ENCODE measurements around the gene SUN5. TPM values are rescaled to one million over a fixed set of nuclear protein-coding genes. Genes with fewer than 3 reads are reported as not detected.

Gene SUN5
- total RNA-seq, 1 experiment from 2014 or later, result not detected

DNA sequence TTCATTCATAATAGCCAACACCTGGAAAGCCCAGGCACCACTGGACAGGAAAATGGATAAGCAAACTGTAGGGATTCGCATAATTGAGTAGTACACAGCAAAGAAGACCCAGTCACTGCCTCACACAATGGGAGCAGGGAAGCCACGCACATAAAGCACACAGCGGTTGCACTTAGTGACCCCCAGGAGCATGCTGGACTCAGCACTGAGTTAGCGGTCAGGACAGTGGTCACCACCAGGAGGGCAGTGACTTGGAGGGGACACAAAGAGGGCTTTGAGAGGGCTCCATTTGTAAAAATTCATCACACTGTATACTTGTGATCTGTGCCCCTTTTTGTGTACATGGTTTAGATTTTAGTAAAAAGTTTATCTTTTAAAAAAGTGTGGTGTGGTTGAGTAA lies 47.1 kb upstream of the SUN5 start:
- Mint-ChIP-seq H3K4me3 (no peak overlapping the region), H3K4me1 (peaks cover 8% of the 10 kb centered on the region in 2 experiments), H3K27me3 (ENCODE audit: low read depth) (peaks cover 2% of the 10 kb centered on the region; the same call in 1 of the 2 replicates), H3K36me3 (ENCODE audit: insufficient read depth in 1 of 3, low read depth in 3 of 3) (0 out of 7 replicates have a peak, but pooled peaks cover 0 to under 1% (median 0%) of the 10 kb centered on the region in 3 experiments), H3K27ac (no peak overlapping the region), H3K9me3 (peaks cover 4% of the 10 kb centered on the region in 2 experiments; a peak in 4 of 5 replicates)
- no peak overlapping the region for H3K27ac ChIP-seq (ENCODE audit: insufficient read length, low read depth, low read length)
- no peak overlapping the region for H2BK15ac ChIP-seq (ENCODE audit: low read depth, low read length)
- H3K23ac ChIP-seq (ENCODE audit: insufficient read length, low read depth, low read length), result no peak overlapping the region
- H3K4ac ChIP-seq (ENCODE audit: low read depth, low read length), result no peak overlapping the region
- no peak overlapping the region for H3K4me2 ChIP-seq (ENCODE audit: insufficient read depth, insufficient read length, low read length)
- no peak overlapping the region for H3K18ac ChIP-seq (ENCODE audit: insufficient read length, low read depth, low read length)
- H2BK12ac ChIP-seq (ENCODE audit: insufficient read length, low read depth, low read length), result no peak overlapping the region
- H3K23me2 ChIP-seq (ENCODE audit: insufficient read length, low read depth, low read length, poor library complexity, severe bottlenecking), result no peaks in the 10 kb centered on the region
- no CpG with 5 or more reads among the region's 4 CpGs for WGBS (ENCODE audit: extremely low coverage, insufficient read length, low lambda C conversion rate)
- H3K56ac ChIP-seq (ENCODE audit: insufficient read length, low read depth, low read length), result no peak overlapping the region
- no peaks in the 10 kb centered on the region for H3K27me3 ChIP-seq (ENCODE audit: insufficient read depth, low read length)
- H4K5ac ChIP-seq (ENCODE audit: insufficient read length, low read depth, low read length), result no peak overlapping the region
- TF ChIP-seq CTCF (conservative IDR thresholded peaks at IDR 0.05), result no peak
- no peaks in the 10 kb centered on the region for H3K9me3 ChIP-seq (ENCODE audit: control insufficient read depth, low read depth, low read length)
- no peak overlapping the region for H4K91ac ChIP-seq (ENCODE audit: insufficient read length, low read depth, low read length)
- H2AK5ac ChIP-seq (ENCODE audit: insufficient read length, low read length), result no peak overlapping the region
- no peak overlapping the region for H4K8ac ChIP-seq (replicated peaks; ENCODE audit: insufficient read length, low read depth, low read length)
- no peak overlapping the region for H2BK120ac ChIP-seq (ENCODE audit: low read depth, low read length, poor library complexity, severe bottlenecking)
- H3K79me2 ChIP-seq (ENCODE audit: insufficient read depth, low read length), result no peaks in the 10 kb centered on the region
- DNase-seq, result no peak
- no peaks in the 10 kb centered on the region for H3K4me1 ChIP-seq (ENCODE audit: insufficient read depth, low read length)
- no peak overlapping the region for H3T11ph ChIP-seq (ENCODE audit: low read length)
- no peak overlapping the region for H2BK20ac ChIP-seq (ENCODE audit: low read depth, low read length, poor library complexity, severe bottlenecking)
- no peaks in the 10 kb centered on the region for H4K20me1 ChIP-seq (ENCODE audit: control insufficient read depth, insufficient read depth, insufficient read length)
- no peaks in the 10 kb centered on the region for H3K79me1 ChIP-seq (ENCODE audit: insufficient read depth, low read depth, low read length, poor library complexity, severe bottlenecking)
- H3K9ac ChIP-seq (ENCODE audit: extremely low read depth, insufficient read length, low read length), result no peak overlapping the region
- no peak overlapping the region for H2BK5ac ChIP-seq (ENCODE audit: insufficient read length, low read length)
- H3K14ac ChIP-seq (ENCODE audit: insufficient read depth, low read length), result no peak overlapping the region
- H2AFZ ChIP-seq (ENCODE audit: low read length), result no peak overlapping the region
